OCI-M1 (cell line): Measurements from ENCODE around the gene CCL21.
"Not testable (repeated sequence)": the region's sequence is repeated elsewhere in the genome, so short reads cannot be mapped to it uniquely, and the experiment has no call there.

Experiments
- DNase-seq: peaks from one replicate; lab custom pipeline; 2025; lab: John Stamatoyannopoulos, UW

CCL21 gene

GRCh38 chr9:34710023-34710422 lies at the start of gene CCL21:
Gene CCL21 (minus strand): TSS chr9:34710136. CDS start chr9:34710066, 70 bp downstream.
- no peak for DNase-seq

DNA sequence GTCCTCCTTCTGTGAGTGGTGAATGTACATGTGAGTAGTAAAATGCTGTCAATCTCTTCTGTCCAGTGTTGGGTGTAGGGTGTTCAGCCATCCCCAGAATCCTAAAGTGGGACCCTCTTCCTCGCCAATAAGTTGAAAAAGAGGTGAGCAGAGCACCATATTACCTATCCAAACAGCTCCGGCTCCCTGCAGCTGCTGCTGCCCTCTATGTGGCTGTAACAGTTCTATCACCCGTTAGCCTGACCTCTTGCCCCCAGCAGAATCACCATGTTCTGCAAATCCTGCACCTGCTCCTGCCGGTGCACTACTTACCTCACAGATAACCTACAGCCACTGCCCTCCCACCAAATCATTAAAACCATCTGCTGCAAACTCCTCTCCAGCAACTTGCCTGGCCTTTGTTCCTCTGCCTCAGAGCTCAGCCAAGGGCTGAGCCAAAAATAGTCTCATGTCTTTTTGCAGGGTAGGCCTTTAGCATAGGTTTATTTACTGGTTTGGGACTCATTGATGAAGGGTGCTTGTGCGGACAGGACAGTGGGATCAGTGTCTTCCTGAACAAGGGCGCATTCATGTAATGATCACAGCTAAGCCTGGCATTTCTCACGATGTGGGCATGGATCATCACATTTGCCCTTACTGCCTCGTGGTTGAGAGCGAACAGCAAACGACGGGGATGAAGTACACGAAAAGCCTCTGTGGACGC lies 49.6 kb upstream of the CCL21 start:
- no peak for DNase-seq

- not testable (repeated sequence) for DNase-seq
Observed at GRCh38 chr9:34750320-34750719, 40.4 kb upstream of the CCL21 start.

GRCh38 chr9:34746526-34746925 lies 36.6 kb upstream of the CCL21 start:
- no peak for DNase-seq

DNA sequence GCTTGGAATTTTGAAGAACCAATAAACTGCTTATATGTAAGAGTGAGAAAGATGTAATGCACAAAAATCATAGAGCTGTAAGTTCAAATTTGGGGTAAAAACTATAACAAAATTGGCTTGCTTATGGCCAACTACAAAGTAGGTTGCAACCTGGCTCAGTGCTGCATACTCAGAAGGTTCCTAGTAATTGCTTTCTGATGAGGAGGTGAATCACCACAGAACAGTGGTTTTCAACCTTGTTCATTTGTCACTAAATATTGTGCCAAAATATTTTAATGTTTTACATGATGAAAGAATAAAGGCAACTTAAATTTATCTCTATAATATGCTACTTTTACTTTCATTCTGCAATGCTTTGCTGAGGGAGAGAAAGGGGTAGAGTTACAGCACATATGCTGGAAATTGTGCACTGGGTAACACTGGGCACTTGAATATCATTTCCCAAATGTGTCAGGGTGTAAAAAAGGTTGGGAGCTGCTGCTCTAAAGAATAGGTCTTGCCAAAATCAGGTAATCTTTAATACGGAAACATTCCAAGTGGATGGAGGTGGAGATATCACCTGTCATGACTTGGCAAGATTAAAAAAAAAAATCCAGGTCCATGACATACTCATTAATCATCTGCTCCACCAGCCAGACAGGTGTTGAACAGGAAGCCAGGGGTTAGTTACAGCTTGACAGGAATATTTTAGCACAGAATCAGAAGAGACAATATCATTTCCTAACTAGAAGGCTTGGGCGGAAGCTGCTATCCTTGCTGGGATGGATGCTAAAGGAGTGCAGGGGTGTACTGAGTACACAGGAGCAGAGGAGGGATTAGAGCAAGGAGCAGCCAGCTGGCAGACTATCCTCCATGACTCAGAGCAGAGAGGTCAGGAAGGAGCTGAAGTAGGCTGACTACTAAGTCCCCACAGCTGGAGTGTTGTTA lies 34.6 kb upstream of the CCL21 start:
- DNase-seq, result no peak

GRCh38 chr9:34742710-34743109 lies 32.8 kb upstream of the CCL21 start:
- DNase-seq, result no peak

- DNase-seq, result peak; percentile 56
Observed at GRCh38 chr9:34741628-34742027, 31.7 kb upstream of the CCL21 start.

DNA sequence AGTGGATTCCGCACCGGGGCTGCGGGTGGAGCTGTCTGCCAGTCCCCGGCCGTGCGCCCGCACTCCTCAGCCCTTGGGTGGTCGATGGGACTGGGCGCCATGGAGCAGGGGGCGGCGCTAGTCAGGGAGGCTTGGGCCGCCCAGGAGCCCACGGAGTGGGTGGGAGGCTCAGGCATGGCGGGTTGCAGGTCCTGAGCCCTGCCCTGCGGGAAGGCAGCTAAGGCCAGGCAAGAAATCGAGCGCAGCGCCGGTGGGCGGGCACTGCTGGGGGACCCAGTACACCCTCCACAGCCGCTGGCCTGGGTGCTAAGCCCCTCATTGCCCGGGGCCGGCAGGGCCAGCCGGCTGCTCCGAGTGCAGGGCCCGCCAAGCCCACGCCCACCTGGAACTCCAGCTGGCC lies 30.2 kb upstream of the CCL21 start:
- not testable (repeated sequence) for DNase-seq

- no peak for DNase-seq
Observed at GRCh38 chr9:34737677-34738260, 27.8 kb upstream of the CCL21 start.

- no peak for DNase-seq
Observed at GRCh38 chr9:34734720-34735119, 24.8 kb upstream of the CCL21 start.

GRCh38 chr9:34732886-34733285 lies 22.9 kb upstream of the CCL21 start:
- DNase-seq, result no peak

- no peak for DNase-seq
Observed at GRCh38 chr9:34732478-34732877, 22.5 kb upstream of the CCL21 start.

DNA sequence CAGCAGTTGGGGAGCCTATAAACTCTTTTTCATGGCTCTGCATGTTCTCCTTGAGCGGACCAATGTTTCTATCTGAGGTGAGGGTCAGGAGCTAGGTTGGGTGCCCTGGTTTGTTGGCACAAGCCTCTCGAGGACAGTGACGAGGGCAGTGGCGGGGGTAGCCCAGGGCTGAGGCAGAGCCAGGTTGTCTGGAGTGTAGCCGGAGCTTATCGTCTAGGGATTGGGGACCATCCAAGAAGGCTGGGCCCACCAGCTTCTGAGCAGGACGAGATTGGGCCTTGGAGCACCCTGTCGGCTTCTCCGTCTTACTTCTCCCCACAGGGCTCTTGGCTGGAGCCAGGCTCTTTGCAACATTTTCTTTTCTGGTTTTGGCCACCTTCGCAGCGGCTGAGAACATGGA lies 13.2 kb upstream of the CCL21 start:
- DNase-seq, result no peak

DNA sequence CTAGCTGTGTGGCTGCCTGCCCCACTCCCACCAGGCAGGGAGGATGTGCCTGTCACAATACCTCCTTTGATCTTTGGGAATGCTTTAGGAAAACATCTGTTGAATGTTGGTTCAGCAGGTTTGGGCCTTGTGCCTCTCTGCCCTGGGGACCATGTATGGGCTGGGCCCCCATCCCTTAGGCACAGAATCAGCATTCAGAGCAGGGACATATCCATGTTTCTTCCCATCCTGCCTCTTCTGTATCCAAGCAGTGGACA lies 9.8 kb upstream of the CCL21 start:
- DNase-seq, result not testable (repeated sequence)

- no peak for DNase-seq
Observed at GRCh38 chr9:34719021-34719768, 9.3 kb upstream of the CCL21 start.

DNA sequence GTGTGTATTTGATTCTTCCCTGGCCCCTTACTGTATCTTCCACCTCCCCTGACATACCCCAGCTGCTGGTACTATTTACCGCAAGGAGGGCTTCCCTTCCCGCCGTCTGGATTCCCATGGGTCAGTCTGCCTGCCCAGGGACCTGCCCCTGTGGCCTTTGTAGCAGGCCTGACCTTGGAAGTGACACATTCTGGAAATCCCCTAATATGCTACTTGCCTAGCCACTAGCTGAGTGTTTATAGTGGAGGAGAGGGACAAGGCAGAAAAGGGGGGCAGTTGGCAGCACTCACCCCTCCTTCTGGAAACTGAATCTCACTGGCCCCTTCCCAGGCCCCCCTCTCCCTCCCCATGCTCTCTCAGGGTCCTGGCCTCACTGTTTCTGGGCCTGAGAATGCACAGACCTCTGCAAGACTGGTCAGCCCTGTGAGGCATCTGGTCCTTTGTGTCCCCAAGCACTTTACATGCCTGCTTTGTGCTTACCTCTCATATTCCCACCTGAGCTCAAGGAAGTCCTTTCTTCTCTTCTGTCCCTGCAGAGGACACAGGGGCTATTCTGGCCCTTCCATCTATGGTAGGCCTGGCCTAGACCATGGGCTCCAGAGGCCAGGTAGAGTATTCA lies 8.2 kb upstream of the CCL21 start:
- DNase-seq, result no peak

DNA sequence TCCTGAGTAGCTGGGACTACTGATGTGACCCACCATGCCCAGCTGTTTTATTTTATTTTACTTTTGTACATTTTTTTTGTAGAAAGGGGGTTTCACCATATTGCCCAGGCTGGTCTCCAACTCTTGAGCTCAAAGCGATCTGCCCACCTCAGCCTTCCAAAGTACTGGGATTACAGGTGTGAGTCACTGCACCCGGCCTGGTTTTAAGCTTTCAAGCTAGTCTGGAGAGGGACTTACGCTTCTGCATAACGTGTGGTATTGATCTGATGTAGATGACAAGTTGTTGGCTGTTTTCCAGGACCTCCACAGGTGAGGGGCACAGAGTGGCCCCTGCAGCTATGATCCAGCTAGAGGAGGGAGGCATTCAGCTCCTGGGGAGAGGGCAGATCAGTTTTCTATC lies 6.8 kb upstream of the CCL21 start:
- no peak for DNase-seq

DNA sequence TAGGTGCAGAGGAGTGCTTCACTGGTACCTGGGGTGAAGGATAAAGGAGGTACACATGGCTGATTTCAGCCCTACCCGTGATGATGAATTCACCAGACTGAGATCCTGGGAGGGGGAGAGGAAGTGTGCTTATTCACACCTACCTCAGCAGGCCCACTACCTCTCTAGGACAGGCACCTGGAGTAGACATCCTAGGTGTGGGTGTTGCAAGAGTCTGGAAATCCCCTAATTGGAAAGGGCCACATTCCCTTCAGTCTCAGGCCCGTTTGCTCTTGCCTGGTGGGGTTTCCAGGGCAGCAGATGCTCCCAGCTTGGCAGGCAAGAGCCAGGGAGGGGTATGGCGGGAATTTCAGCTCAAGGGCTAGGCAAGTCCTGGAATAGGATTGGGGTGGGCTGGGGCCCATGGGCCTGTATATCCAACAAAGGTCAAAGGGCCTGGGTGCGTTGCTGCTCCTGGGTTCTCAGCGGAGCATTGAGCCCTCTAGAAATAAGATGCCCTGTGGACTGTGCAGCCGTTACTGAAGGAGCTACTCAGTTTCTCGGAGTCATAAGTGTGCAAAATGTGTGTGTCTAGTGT lies 5.8 kb upstream of the CCL21 start:
- no peak for DNase-seq

DNA sequence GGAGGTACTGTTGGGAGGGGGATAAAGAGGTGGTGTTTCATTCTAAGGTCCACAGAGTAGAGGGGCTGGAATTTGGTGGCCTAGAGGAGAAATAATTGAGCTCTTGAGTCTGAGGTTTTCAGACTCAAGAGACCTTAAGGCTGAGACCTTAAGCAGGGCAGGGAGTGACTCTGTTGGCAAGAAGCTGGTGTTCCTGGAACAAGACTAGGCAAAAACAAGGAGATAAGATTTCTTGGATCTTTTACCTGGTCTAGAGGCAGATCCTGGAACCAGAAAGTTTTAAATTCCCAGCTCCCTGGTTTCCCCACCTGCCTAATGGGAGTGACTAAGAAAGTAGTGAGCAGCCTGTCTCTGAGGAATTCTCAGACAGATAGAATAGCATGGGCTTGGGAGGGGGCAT lies 4.1 kb upstream of the CCL21 start:
- DNase-seq, result no peak

GRCh38 chr9:34712140-34712539 lies 2.2 kb upstream of the CCL21 start:
- DNase-seq, result no peak

DNA sequence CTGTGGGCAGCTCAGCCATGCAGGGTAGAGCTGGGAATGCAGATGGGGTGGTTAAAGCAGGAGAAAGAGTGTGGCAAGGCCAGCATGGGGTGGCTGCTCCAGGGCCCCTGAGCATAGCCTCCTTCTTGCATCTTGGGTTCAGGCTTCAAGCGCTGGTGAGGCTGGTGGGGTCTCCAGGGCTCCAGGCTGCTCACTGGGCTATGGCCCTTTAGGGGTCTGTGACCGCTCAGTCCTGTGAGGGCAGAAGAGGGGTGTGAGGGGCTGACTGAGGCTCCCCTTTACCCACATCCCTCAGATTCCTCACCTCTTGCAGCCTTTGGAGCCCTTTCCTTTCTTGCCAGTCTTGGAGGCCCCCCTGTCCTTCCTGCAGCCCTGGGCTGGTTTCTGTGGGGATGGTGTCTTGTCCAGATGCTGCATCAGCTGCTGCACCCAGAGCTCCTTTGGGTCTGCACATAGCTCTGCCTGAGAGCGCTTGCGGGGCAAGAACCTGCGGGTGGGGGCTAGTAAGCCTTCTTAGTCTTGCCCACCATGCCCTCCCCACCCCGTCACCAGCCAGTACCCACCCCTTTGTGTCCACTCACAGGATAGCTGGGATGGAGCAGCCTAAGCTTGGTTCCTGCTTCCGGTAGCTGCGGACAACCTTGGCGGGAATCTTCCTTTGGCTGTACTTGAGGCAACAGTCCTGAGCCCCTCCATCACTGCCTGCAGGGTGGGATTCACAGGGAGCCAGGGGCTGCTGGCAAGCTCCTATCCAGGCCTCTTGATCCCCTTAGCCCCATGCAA lies 549 bp downstream of the CCL21 start:
- DNase-seq, result no peak
